GM19239 (cell line): ENCODE results near the gene NPIPA2.
"Not testable (repeated sequence)": the region's sequence is repeated elsewhere in the genome, so short reads cannot be mapped to it uniquely, and the experiment has no call there.

ENCODE experiments used
- DNase-seq: peaks from one replicate; pipeline ENCODE4 v3.0.0; 2011; ENCODE audit warnings: low spot score; ENCODE audit not compliant: insufficient read length
- FAIRE-seq: peaks from 2 replicates; lab custom pipeline; 2011; peaks lifted over from hg19 to GRCh38; lab: Jason Lieb, UNC

Gene NPIPA2

DNA sequence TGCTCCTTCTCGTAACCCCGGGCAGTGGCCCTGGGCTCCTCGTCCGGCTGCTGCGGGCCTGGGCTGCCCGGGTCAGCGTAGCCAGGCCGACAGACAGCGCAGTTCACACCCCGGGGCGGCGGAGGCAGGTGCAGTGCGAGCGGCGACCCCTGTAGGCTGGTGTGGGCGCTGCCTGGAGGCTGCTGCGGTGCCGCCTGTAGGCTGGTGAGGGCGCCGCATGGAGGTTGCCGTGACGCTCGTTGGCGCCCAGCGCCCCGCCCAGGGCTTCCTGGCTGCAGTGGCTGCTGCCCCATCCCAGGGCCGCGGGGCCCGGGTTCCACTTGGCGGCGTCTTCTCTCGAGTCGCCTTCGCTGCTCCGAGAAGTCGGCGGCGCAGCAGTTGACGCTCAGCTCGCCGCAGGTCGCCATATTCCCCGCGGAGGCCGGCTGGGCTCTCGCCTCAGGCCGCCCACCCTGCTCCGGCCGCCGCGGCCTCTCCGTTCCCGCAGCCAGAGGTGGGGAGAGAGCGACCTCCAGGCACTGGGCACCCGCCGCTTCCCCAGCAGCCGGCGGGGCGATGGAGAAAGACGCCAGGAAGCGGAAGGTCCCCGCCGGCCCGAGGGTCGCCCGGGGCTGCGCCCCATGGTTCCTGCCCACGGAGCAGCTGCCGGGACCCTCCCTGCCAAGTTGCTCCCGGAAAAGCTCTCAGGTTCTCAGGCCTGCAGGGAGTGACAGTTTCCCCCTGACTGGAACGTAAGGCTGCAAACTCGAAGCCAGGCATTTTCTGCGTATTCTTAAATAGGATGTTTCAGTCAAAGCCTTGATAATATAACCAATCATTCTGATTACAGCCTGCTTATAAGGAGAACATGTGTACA, at the start of gene NPIPA2:
Gene NPIPA2, plus strand, starts transcription at position 261 of the 856 bp plus-strand sequence. CDS start 5,533 bp downstream, outside the sequence.
- DNase-seq, result not testable (repeated sequence)
- peak; percentile 71 for FAIRE-seq

DNA sequence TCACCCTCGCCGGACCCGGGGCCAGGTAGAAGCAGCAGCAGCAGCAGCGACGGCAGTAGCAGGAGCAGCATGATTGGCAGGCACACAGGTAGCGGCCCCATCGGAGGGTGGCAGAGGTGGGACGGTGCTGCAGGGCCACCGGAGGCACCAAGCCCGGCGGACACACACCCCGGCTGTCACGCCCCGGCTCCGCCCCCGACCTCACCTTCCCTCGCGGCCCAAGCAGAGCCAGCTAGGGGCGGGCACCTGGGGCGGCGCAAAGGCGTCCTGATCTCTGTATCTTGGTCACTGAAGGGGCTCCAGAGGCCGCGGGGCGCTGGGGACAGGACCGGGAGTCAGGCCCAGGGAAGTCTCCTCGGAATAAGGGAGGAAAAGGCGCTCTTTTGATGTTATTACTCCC, 48.2 kb upstream of the NPIPA2 start, which contains the start of gene PLA2G10:
Gene PLA2G10, minus strand, starts transcription at position 180 of the 400 bp plus-strand sequence. Its CDS starts 79 bp downstream, at position 101.
- DNase-seq, FAIRE-seq: not testable (repeated sequence)

DNA sequence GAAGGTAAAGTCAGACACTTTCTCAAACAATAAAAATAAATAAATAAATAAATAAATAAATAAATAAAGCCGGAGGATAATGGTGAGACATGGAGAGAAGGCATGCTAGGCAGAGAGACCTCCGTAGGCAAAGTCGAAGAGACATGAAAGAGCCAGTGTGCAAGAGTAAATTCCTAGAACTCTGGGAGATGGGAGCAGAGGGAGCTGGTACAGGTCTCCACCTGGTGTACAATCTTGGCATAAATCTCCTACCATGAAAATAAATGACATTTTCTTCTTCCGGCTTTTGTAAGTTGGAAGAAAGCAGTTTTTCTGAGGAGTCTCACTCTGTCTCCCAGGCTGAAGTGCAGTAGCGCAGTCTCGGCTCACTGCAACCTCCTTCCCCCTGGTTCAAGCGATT, 40.5 kb upstream of the NPIPA2 start:
- not testable (repeated sequence) for FAIRE-seq

DNA sequence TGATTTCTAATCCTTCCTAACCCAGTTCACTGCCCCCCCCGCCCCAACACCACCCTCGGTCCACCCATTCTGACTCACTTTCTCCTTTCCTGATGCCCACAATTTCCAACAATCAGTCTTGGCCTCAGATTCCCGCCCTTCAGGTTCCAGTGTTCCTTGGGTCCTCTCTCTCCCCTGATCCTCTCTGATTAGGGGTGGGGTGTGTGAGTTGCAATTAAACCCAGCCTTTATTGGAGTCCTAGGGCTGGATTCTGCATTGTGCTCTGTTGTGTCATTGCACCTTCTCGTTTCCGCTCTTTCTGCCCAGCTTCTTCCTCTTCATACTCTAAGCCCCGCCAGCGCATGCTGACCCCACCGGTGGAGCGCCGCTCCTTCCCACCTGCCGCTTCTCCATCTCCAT, 39.7 kb upstream of the NPIPA2 start:
- not testable (repeated sequence) for FAIRE-seq, DNase-seq

More for the DNA sequence above, 40.5 kb upstream of the NPIPA2 start:
- DNase-seq, result not testable (repeated sequence)

DNA sequence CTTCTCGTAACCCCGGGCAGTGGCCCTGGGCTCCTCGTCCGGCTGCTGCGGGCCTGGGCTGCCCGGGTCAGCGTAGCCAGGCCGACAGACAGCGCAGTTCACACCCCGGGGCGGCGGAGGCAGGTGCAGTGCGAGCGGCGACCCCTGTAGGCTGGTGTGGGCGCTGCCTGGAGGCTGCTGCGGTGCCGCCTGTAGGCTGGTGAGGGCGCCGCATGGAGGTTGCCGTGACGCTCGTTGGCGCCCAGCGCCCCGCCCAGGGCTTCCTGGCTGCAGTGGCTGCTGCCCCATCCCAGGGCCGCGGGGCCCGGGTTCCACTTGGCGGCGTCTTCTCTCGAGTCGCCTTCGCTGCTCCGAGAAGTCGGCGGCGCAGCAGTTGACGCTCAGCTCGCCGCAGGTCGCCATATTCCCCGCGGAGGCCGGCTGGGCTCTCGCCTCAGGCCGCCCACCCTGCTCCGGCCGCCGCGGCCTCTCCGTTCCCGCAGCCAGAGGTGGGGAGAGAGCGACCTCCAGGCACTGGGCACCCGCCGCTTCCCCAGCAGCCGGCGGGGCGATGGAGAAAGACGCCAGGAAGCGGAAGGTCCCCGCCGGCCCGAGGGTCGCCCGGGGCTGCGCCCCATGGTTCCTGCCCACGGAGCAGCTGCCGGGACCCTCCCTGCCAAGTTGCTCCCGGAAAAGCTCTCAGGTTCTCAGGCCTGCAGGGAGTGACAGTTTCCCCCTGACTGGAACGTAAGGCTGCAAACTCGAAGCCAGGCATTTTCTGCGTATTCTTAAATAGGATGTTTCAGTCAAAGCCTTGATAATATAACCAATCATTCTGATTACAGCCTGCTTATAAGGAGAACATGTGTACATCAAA, 38.9 kb upstream of the NPIPA2 start, which contains the start of gene NPIPA3:
Gene NPIPA3, plus strand, starts transcription at position 256 of the 856 bp plus-strand sequence. CDS start 5,533 bp downstream, outside the sequence.
- DNase-seq, result not testable (repeated sequence)

DNA sequence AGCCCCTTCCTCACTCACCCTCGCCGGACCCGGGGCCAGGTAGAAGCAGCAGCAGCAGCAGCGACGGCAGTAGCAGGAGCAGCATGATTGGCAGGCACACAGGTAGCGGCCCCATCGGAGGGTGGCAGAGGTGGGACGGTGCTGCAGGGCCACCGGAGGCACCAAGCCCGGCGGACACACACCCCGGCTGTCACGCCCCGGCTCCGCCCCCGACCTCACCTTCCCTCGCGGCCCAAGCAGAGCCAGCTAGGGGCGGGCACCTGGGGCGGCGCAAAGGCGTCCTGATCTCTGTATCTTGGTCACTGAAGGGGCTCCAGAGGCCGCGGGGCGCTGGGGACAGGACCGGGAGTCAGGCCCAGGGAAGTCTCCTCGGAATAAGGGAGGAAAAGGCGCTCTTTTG, 9.1 kb upstream of the NPIPA2 start:
- not testable (repeated sequence) for FAIRE-seq, DNase-seq

More for the DNA sequence above, 38.9 kb upstream of the NPIPA2 start, which contains the start of gene NPIPA3:
- FAIRE-seq, result not testable (repeated sequence)

DNA sequence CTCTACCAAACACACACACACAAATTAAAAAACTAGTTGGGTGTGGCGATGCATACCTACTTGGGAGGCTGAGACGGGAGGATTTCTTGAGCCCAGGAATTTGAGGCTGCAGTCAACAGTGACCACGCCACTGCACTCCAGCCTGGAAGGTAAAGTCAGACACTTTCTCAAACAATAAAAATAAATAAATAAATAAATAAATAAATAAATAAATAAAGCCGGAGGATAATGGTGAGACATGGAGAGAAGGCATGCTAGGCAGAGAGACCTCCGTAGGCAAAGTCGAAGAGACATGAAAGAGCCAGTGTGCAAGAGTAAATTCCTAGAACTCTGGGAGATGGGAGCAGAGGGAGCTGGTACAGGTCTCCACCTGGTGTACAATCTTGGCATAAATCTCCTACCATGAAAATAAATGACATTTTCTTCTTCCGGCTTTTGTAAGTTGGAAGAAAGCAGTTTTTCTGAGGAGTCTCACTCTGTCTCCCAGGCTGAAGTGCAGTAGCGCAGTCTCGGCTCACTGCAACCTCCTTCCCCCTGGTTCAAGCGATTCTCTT, 1.4 kb upstream of the NPIPA2 start:
- not testable (repeated sequence) for DNase-seq, FAIRE-seq

DNA sequence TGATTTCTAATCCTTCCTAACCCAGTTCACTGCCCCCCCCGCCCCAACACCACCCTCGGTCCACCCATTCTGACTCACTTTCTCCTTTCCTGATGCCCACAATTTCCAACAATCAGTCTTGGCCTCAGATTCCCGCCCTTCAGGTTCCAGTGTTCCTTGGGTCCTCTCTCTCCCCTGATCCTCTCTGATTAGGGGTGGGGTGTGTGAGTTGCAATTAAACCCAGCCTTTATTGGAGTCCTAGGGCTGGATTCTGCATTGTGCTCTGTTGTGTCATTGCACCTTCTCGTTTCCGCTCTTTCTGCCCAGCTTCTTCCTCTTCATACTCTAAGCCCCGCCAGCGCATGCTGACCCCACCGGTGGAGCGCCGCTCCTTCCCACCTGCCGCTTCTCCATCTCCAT, 539 bp upstream of the NPIPA2 start:
- FAIRE-seq, DNase-seq: not testable (repeated sequence)

DNA sequence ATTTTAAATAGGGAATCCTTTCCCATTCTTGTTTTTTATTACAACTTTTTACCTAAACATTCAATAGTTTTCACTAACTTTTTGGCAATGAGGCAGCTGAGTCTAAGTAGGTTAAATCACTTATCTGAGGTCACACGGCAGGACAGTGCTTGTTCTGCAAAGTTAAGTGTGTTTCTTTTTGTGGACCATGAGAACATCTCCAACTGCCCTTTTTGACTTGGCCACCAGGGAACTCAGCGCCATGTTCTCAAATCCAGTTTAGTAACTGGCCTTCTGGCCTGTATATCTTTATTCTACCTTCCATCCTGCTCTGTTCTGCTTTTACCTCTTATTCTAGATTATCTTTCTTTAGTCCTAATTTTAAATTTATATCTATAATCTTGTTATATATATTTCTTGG, 31.3 kb downstream of the NPIPA2 start:
- not testable (repeated sequence) for FAIRE-seq, DNase-seq

DNA sequence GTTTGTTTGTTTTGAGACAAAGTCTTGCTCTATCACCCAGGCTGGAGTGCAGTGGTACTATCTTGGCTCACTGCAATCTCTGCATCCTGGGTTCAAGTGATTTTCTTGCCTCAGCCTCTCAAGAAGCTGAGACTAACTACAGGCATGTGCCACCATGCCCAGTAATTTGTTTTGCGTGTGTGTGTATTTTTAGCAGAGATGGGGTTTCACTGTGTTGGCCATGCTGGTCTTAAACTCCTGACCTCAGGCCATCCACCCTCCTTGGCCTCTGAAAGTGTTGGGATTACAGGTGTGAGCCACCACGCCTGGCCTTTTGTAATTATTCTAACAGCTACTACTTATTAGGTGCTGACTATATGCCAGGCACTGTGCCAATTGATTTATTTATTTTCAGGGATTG, 33.3 kb downstream of the NPIPA2 start:
- FAIRE-seq, DNase-seq: not testable (repeated sequence)

DNA sequence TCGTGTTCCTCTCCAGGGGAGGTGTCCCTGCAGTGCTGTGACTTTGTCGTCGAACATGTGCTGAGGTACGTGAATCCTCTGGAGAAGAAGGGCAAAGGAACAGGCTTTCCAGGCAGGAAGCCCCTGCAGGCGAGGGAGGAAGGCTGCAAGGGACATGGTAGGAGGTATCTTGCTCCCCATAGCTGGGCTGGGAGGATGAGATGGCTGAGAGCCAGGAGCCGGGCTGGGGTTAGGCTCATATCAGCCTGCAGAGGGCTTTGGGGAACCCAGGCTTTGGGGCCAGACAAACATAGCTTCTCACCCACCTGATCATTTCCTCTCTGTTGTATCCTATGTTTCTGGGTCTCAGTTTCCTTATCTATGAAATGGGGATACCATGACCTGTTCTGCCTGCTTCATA, 34.4 kb downstream of the NPIPA2 start:
- FAIRE-seq, result not testable (repeated sequence)

DNA sequence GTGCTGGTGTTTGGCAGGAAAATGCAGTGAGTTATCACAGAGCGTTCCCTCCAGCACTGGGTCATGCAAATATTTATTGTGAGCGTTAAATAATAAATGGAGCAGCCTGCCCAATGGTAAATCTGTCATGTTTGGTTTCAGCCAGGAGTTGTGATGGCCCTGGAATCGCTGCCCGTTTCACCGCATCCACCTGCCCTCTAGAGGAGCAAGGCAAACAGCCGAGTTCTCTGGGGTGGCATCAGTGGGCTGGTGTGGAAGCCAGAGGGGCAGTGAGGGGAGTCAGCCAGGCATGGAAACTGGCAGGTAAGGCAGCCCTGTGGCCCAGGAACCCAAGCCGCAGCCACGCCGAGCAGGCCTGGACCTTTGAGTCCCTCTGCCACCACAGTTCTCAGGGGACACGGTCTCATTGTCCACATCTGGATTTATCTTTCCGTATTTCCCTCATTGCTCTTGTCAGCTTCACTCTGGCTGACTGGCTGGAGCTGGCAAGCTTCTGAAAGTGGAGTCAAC, 37.1 kb downstream of the NPIPA2 start:
- not testable (repeated sequence) for FAIRE-seq, DNase-seq

More for the DNA sequence above, 34.4 kb downstream of the NPIPA2 start:
- not testable (repeated sequence) for DNase-seq

DNA sequence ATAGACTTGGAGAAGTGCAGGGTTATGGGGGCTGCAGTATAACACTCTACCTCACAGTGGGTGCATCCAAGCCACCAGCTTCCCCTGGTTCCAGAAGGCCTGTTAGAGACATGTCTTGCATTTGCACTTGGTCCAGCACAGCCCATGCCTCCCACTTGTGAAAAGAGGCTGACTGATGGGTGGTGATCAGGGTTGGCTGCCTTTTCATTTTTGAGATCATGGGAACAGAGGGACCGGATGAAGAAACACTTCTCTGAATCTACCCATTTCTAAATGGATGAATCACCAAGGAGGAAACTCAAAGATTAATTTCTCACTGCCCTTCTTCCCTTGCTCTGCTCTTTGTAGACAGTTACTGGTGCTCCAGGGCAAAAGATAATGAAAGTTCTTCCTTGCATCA, 43.8 kb downstream of the NPIPA2 start:
- FAIRE-seq, DNase-seq: not testable (repeated sequence)

DNA sequence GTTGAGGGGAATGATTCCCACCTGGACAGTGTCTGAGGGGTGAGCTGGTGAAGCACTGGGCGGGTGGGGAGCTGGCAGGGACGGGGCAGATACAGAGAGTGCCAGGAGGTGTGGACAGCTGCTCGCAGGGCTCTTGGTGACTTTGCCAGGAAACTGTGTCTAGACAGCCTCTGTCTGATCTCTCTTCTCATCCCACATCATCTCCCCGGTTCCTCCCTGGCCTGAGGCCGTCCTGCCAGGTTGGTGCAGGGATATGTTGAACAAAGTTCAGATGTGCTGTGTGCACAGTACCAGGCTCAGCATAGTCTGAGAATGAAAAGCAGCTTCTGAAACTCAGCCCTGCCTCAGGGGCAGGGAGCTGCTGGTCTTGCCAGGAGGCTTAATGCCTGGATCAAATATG, 47.2 kb downstream of the NPIPA2 start:
- not testable (repeated sequence) for FAIRE-seq, DNase-seq

DNA sequence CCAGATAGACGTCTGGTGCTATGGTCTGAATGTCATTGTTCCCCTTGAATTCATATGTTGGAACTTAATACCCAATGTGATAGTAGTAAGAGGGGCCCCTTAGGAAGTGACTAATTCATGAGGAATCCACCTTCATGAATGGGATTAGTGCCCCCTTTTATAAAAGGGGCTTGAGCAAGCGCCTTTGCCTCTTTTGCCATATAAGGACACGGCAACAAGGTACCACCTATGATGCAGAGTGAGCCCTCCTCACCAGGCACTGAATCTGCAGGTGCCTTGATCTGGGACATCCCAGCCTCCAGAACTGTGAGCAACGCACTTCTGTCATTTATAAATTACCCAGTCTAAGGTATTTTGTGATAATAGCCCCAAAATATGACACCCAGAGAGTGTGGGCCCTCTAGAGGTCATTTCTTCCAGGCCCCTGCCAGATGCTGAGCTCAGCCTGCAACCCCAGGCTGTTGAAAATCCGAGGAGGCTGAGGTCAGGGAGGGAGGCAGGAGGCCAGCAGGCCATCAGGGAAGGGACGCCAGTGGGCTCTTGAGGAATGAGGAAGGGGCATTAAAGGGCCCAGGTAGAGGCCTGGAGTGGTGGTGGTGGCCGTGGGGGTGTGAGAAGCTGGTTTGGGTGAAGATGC, 48.1 kb downstream of the NPIPA2 start:
- DNase-seq, FAIRE-seq: not testable (repeated sequence)

DNA sequence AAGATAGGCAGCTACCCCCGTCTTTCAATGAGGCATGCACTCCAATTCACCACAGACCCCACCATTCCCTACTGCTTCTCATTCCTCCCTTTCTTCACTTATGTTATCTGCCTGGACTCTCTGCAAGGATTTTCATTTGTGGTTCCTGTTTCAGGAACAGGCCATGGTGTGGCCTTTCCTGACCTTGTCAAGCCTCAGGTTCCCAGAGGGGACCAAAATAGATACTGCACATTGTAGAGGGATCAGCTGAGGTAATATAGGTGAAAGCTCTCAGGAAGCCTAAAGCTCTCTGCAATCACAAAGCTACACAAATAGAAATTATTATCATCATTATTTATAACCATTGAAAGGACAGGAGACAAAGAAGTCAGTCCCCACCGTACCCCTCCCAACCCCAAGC, 50.6 kb downstream of the NPIPA2 start:
- not testable (repeated sequence) for DNase-seq, FAIRE-seq

DNA sequence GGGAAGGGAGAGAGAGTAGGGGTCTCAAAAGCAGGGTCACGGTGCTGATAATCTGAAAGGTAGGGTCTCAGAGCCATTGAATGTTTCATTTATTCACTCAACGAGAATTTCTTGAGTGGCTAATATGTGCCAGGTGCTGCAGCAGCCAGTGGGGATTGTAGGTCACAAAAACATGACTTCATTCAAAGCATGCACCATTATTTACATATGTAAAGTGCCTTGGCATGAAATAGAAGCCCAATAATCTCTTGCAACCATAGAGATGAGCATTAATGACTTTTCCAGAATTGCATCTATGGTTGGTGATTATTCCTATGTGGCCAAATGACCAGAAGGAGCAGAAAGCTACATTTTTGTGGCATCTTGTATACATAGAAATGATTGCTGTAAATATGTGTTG, 55.2 kb downstream of the NPIPA2 start:
- not testable (repeated sequence) for DNase-seq, FAIRE-seq

DNA sequence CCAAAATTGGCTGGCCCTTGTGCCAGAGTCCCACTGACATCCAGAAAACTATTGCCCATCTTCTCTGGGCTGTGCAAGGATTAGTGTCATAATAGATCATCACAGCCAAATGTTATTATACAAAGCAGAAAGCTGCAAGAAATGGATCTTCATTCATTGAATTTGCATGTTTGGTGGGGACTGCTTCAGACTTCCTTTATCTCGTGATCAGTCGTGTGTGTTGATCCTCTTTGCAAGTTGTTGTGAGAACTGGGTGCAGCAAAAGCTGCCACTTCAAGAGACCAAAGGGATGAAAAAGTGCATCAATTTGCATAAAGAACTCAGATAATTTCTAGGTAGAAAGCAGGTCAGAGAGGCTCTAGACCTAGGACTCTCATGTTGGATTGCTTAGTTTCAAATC, 61.2 kb downstream of the NPIPA2 start:
- not testable (repeated sequence) for DNase-seq, FAIRE-seq

DNA sequence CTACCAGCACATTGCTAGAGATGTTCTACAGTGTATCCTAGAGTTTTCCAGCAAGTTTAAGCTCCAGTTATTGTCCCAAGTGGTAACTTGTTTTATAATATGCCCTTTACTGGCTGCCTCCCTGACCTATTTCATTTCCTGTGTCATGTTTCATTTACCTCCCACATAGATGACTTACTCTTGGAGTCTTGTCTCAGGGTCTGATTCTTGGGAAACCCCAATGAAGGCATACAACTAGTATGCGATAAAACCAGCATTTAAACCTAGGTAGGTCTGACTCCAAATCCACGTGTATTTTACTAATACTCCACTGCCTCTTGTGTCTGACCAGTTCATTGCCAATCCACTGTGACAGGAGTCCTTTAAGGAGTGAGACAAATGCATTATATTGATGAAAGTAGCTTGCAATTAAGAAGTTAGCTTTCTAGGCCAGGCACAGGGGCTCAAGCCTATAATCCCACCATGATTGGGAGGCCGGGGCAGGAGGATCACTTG, 64.9 kb downstream of the NPIPA2 start:
- not testable (repeated sequence) for DNase-seq, FAIRE-seq
